ENCODE results near the gene ZNF22.

ZNF22 gene

GRCh38 chr10:45035673-45036072, 35.0 kb downstream of the ZNF22 start:
- no peak for DNase-seq

GRCh38 chr10:45040921-45041542, 40.3 kb downstream of the ZNF22 start:
- DNase-seq = no peak

GRCh38 chr10:45044290-45044689, 43.6 kb downstream of the ZNF22 start:
- no peak for DNase-seq

- no peak for DNase-seq
Measured at GRCh38 chr10:45050551-45051235, 50.0 kb downstream of the ZNF22 start.

GRCh38 chr10:45052700-45053099, 52.0 kb downstream of the ZNF22 start:
- no peak for DNase-seq

GRCh38 chr10:45053569-45054100, 52.9 kb downstream of the ZNF22 start:
- DNase-seq = no peak
